NCI-H2107 (cell line): ENCODE data around the gene CYFIP2.

ENCODE experiments used
- DNase-seq: peaks from one replicate; lab custom pipeline; 2025; lab: John Stamatoyannopoulos, UW

The CYFIP2 gene

GRCh38 chr5:157258450-157258849 is 7.5 kb upstream of the CYFIP2 start:
- DNase-seq: no peak

GRCh38 chr5:157259699-157260098 is 6.2 kb upstream of the CYFIP2 start:
- no peak for DNase-seq

DNA sequence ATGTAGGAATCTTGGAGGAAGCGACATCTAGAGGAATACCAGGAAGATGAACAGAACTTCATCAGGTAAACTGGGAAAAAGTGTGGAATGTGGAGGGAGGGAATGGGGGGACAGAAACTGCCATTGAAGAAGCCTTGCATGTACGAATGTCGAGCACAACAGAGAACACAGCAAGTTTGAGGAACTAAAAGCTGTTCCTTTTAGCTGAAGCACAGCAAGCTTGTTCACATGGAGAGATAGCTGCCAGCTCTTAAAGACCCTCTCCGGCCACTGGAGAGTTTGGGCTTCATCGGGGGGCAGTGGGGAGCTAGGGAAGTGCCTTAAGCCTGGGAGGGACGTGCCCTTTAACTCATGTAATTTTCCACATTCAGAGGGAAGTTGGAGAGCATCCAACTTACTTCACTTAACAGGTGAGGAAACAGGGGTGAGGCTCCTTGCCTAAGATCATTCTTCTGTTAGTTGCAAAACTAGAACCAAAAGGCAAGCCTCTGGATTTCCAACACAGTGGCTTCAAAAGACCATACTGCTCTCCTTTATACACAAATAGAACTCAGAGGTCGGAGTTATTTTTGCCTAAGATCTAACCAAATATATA is 2.3 kb upstream of the CYFIP2 start:
- no peak for DNase-seq

DNA sequence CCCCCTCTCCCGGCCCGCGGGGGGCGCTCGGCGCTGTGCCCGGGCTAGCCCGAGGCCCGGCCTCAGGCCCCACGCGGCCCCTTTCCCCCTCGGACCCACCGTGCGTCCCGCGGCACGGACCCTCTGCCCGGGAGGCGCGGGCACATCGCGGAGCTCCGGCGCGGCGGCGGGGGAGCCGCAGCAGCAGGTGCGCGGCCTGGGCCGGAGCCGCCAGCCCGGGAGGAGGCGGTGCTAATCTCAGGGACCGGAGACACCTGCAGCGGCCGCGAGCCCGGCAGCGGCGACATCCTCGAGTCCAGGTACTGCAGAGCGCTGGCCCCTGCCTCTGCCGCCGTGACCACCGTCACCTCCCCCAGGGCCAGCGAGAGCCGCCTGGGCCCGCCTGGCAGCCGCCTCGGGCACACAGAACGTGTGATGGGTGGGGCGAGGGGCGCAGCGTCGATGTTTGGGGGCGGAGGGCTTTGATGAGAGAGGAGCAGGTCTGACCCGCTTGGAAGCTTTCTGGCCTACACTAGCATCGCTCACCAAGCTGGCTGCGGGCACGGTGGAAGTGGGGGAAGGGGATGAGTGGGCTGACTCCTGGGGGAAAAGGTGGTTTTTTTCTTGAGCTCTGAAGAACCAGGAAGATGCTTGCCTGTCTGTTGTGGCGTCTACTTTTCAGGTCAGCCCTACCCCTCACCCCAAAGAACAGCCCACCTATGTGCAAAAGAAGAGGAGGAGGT is 524 bp downstream of the CYFIP2 start:
- DNase-seq: no peak

- DNase-seq: no peak
Measured at GRCh38 chr5:157267025-157267424, 1.1 kb downstream of the CYFIP2 start.

GRCh38 chr5:157267761-157268480 is 2.0 kb downstream of the CYFIP2 start:
- no peak for DNase-seq

DNA sequence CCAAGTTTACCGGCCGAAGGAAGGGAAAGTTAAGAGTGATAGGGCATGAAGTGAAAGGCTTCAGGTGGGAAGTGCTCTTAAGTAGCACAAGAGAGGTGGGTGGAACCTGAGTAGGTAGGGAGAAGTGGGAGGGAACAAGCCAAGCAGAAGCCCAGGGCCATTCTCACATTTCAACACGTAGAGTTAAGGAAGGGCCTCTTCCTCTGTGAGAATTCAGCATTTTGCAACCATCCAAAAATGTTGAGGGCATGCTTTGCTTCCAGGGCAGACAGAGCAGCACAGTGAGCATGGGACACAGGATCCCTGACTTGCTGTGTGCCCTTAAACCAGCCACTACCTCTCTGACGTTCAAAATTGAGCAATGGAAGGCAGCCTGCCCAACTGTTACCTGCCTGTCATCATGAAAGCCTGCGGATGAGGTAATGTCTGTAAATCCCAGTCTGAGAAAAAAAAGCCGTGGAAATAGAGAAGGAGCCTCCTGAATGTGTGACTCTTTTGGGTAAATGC is 3.3 kb downstream of the CYFIP2 start:
- DNase-seq: no peak

- DNase-seq: no peak
Measured at GRCh38 chr5:157269761-157270272, 3.9 kb downstream of the CYFIP2 start.

DNA sequence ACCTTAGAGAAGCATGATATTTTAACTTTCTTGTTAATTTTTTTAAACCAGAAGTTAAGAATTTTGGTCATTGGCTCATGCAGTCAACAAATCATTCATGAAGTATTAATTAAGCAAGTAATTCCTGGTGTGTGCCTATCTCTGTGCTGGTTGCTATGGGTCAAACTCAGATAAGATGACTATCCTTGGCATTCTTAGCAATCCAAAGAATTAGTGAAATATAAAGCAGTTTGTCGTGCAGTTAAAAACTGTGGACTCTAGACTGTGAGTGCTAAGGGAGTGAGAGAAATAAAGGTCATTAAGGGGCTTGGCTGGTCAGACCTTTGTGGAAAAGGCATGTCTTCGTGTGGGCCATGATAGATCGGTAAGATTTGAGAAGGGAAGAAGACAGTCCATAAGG is 4.8 kb downstream of the CYFIP2 start:
- DNase-seq: no peak

DNA sequence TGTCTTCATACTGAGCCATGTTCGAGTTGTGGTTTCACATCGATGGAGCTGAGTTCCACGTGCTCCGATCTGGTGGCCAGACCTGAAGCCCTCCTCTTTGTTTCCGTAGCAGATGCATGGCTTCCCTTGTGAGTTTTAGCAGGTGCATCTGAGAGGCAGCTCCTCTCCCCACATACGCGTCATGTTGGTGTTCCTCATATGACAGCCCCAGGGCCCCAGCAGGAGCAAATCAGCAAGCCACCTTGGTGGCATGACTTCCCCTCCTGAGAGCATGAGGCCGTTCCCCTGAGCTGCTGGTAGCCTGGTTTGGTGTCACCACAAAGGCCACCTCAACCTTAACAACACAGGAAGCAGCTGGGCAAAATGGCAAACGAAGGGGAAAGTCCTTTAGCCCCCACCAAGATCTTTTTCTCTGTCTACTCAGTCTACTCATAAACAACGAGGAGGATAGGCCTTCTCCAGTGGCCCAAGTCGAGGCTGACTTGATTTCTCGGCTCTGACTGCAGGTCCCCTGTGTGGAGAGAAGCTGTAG is 5.9 kb downstream of the CYFIP2 start:
- no peak for DNase-seq

DNA sequence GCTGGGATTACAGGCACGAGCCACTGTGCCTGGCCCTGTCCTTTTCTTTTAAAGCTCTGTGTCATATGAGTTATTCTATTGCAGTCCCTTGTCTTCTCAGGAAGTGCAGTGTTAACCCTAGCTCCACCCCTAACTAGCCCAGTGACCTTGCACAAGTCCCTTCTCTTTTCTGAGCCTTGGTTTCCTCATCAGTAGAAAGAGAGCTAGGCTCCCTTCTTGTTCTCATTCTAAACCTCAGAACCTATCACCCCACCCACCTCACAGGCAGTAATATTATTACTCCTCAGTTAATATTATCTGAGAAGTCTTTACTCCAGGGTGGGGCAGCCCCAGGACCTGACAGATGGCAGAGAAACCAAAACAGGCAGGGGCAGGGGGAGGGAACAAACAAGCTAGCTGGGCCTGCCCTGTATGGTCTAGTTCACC is 7.2 kb downstream of the CYFIP2 start:
- DNase-seq: no peak

GRCh38 chr5:157275403-157275802 is 9.5 kb downstream of the CYFIP2 start:
- no peak for DNase-seq

DNA sequence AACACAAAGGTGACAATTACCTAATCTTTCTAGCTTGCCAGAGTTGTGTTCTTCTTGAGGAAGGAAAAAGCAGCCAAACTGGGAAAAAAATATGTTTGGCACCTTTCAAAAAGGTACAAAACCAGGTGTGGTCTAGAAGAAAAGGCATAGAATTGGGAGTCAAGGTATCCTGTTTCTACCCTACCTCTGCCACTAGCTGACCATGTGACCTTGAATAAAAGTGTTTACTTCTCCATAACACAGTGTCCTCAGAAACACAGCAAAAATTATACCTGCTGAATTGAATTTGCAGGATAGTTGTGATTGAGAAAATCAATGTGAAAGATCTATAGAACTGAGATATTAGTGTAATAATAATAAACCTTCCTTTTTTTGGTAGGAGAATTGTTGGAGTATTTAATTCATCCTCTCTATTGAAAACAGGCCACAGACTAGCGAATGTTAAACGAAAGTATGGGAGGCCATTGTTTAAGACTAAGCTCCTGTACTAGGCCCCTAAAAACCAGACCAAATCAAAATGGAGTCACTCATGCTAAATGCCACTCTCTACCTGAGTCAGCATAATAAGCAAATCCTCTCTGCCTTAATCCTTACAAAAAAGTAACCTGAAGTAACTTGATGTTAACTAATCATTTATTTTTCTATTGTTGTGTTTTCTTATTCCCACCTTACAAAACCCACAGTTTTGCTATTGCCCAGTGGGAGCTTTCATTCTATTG is 12.6 kb downstream of the CYFIP2 start:
- DNase-seq: no peak

DNA sequence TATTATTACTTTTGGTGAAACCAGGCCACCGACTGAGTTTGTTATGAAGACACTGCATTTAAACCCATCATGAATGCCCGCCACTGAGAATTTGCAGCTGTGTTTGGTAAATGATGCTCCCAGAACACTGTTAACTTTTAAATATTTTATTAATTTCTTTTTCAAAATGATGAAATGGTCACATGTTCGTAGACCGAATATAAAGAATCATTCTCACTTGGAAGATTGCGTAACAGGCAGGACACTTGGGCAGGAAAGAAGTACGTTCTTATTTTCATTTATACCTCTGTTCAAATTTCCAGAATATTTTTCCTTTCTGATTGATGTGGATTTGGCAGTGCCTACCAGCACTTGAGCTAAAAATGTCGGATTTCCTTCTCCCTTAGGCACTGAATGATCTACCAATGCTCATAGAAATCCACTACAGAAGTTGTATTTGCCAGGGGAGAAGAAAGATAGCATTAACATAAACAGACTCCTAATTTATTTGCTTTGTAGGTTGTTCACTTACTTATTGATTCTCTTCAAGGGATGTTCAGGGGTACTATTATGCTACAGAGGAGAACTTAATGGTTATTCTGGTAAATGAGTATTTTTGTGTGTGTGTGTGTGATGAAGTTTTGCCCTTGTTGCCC is 13.8 kb downstream of the CYFIP2 start:
- DNase-seq: no peak

- no peak for DNase-seq
Measured at GRCh38 chr5:157280927-157281326, 15.0 kb downstream of the CYFIP2 start.

DNA sequence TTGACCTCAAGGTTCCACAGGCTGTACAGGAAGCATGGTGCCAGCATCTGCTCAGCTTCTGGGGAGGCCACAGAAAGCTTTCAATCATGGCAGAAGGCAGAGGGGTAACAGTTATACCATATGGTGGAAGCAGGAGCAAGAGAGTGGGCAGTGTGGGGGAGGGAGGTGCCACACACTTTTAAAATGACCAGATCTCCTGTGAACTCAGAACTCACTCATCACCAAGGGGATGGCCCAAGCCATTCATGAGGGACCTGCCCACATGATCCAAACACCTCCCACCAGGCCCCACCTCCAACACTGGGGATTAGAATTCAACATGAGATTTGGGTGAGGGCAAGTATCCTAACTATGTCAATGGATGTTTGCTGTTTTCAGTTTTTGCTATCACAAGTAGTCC is 16.2 kb downstream of the CYFIP2 start:
- no peak for DNase-seq

DNA sequence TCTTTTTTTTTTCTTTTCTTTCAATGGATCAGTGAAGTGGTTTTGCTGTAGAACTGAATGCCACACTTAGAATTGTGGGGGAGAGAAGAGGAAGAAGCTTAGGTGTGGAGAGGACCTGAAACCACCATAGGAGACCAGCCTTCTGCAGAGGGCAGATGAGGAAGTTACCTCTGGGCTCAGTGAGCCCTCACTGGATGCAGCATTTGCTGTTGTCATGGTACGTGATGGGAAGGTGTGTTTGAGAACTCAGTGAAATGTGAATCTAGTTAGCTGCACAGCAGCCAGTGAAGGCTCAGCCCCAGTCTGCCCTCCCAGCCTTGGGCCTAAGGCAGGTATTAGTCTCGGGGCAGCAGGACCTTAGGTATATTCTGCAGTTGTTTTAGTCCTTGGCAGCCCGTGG is 17.5 kb downstream of the CYFIP2 start:
- no peak for DNase-seq

DNA sequence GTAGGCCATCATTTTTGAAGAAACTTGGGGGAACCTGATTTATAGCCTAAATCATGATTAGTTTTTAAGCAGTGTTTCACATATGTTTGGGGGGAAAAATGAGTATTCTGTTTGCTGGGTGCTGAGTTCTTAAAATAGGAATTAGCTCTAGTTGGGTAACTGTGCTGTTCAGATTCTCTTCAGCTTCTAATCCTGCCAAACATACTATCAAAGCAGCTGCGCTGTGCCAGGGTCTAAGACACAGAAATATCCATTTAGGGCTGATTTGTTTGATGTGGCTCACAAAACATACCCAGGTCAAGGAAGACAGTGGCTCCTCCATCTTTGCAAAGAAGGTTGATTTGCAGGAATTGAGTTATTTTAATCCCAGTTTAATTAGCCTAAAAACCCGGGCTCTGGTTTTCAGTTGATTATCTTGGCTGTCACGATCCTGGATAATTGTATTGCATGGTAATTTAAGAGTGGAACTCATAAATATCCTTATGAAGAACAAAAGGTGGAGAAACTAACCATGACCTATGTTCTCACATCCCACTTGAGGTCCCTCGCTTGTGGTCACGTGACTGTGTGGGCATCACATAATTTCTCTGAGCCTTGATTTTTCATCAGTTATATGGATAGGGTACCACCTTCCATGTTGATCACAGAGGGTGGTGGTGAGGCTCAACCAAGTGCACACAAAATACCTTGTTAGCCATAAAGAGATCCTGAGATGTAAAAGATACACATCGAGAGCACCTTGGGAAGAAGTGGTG is 18.7 kb downstream of the CYFIP2 start:
- no peak for DNase-seq

DNA sequence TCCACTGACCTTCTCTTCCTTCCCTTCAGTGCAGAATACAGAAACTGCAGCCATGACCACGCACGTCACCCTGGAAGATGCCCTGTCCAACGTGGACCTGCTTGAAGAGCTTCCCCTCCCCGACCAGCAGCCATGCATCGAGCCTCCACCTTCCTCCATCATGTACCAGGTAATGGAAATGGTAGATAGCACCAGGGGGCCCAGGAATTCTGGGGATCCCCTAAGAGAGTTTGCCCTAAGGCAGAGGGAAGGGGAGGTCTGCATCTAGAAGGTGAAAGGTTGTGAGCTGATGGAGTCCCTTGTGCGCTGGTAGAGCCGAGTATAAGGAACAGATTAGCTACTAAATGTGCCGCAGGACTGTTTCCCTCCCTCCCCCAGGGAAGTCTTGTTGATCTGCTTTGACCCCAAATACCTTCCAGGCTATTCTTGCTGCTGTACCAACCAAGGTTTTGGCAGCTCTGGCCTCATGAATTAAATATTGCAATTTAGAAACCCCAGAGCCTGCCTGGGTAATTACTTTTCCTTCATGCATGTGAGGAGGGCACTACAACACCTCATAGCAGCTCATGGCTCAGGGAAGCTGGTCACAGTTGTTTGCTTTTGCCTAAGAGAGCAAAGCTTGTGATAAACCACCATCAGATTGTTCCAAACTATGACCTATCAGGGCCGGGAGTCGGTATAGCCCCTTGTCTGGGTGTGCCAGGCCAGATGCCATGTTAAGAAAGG is 19.6 kb downstream of the CYFIP2 start:
- DNase-seq: no peak

- DNase-seq: no peak
Measured at GRCh38 chr5:157286761-157287211, 20.9 kb downstream of the CYFIP2 start.
